ENCODE results near the gene SAPCD2.

The SAPCD2 gene

DNA sequence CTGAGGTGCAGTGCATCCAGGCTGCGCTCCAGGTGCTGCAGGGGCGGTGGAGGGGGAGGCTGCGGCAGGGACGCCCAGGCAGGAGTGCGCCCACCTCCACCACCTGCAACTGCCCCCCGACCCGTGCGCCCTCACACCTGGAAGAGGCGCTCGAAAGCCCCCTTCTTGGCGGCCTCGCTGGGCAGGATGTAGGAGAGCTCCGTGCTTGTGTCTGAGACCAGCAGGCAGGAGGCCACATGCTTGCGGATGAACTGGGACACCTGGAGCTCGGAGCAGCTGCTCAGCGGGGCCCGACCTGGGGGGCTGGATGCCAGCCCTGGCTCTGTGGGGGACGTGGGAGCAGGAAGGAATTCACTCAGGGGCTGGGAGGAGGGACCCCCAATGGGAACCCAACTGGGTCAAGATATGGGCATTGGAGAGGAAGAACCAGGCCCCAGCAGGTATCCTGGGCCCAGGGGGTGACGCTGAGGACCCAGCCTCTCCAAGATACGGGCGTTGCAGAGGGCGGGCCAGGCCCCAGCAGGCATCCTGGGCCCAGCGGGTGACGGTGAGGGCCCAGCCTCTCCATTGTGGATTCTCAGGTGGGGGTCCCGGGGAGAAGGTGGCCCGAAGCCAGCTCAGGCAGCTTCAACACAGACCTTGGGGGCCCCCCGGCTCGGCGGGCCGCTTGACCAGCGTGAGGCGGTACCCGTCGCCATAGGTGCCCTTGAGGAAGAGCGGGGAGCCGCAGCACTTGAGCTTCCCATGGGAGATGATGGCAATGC lies 55.4 kb downstream of the SAPCD2 start:
- no peaks in the 10 kb centered on the region for H3K9me3 Mint-ChIP-seq
- H3K4me1 Mint-ChIP-seq = no peaks in the 10 kb centered on the region
- H3K36me3 Mint-ChIP-seq (ENCODE audit: insufficient read depth) = peaks cover 8% of the 10 kb centered on the region
- no peaks in the 10 kb centered on the region for H3K27me3 Mint-ChIP-seq
- no peak overlapping the region for H3K4me3 Mint-ChIP-seq
- ATAC-seq (replicated peaks; ENCODE audit: extremely low read depth, poor library complexity, severe bottlenecking) = no peak
- DNase-seq (ENCODE audit: low spot score in 2 of 2) = no peak
- no peak overlapping the region for H3K27ac Mint-ChIP-seq (ENCODE audit: low read depth)

DNA sequence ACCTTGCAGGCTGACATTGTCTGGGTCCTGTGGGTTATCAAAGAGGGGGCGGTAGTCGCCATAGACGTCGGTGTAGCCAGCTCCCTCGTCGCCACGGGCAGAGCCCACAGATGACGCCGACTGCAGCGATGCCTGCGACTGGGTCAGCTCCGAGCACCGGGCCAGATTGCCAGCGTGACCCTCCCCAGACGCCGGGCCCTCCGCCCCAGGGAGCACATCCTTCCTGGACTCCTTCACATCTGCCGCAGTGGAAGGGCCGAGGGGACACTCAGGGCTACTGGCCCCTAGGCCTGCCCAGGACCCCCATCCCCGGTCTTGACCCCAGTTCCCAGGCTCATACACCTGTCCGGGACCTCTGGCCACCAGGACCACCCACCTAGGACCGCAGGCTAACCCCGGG lies 56.2 kb downstream of the SAPCD2 start:
- H3K9me3 Mint-ChIP-seq = no peaks in the 10 kb centered on the region
- H3K36me3 Mint-ChIP-seq (ENCODE audit: insufficient read depth) = peaks cover 11% of the 10 kb centered on the region
- ATAC-seq (replicated peaks; ENCODE audit: extremely low read depth, poor library complexity, severe bottlenecking) (no peak), DNase-seq (ENCODE audit: low spot score in 2 of 2) (no peak)
- H3K4me1 Mint-ChIP-seq = no peaks in the 10 kb centered on the region
- H3K4me3 Mint-ChIP-seq = no peak overlapping the region
- H3K27me3 Mint-ChIP-seq = no peaks in the 10 kb centered on the region
- H3K27ac Mint-ChIP-seq (ENCODE audit: low read depth) = no peak overlapping the region

DNA sequence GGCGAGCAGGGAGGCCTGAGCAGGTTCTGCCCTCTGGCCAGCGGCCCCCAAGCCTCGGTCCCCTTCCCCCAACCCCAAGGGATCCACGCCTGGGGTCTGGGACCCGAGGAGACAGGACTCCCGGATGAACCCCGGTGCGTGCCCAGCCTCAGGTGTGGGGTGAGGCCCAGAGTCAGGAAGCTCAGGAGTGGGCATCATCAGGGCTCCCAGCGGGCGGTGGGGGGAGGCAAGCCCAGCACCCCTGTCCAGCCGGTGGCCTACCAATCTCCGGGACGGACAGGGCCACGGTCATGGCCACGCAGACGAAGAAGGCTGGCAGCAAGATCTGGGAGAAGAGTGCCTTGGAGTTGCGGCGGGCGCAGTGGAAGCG lies 56.8 kb downstream of the SAPCD2 start:
- Mint-ChIP-seq H3K9me3 (no peaks in the 10 kb centered on the region), H3K27ac (ENCODE audit: low read depth) (no peak overlapping the region), H3K4me3 (no peak overlapping the region), H3K36me3 (ENCODE audit: insufficient read depth) (peaks cover 11% of the 10 kb centered on the region), H3K27me3 (no peaks in the 10 kb centered on the region), H3K4me1 (no peaks in the 10 kb centered on the region)
- ATAC-seq (replicated peaks; ENCODE audit: extremely low read depth, poor library complexity, severe bottlenecking) = no peak
- no peak for DNase-seq (ENCODE audit: low spot score in 2 of 2)

DNA sequence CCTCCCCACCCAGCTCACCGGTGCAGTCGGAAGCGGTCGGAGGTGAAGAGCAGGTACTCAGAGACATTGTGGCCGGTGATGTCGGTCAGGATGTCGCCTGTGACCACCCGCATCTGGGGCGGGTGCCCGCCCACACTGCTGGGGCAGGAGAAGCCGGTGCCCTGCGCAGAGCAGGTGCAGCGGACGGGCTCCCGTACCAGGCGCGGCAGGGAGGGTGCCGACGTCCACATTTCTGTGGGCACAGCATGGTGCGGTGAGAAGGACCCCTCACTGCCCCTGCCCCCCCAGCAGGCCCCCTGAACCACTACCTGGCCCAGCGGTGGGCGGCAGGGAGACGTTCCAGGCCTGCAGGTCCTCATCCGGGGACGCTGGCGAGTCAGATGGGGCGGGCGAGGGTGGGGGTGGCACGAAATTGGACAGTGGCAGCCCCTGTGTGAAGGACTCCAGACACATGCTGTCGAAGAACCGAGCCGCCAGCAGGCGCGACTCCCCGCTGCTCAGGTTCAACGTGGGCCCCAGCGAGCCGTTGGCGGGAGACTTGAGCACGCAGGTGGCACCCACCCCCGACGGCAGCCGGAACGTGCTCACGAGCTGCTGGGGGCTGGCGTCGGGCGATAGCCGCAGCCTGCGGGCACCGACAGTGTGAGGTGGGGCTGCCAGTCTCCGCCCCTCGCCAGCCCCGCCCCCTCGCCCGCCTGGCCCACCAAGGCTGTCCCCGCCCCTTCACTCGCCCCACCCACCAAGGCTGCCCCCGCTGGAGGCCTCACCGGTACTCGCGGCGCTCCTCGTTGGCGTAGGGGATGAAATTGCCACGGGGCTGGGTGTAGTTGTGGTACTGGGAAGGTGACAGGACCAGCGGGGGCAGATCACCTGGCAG lies 57.4 kb downstream of the SAPCD2 start:
- ATAC-seq (replicated peaks; ENCODE audit: extremely low read depth, poor library complexity, severe bottlenecking) = no peak
- peaks cover 11% of the 10 kb centered on the region for H3K36me3 Mint-ChIP-seq (ENCODE audit: insufficient read depth)
- DNase-seq (ENCODE audit: low spot score in 2 of 2) = no peak
- H3K4me1 Mint-ChIP-seq = no peaks in the 10 kb centered on the region
- no peak overlapping the region for H3K27ac Mint-ChIP-seq (ENCODE audit: low read depth)
- no peaks in the 10 kb centered on the region for H3K9me3 Mint-ChIP-seq
- H3K4me3 Mint-ChIP-seq = no peak overlapping the region
- no peaks in the 10 kb centered on the region for H3K27me3 Mint-ChIP-seq

All from central memory CD8-positive, alpha-beta T cell (primary cell).